ENCODE measurements around the gene ETFB. TPM values are rescaled to one million over a fixed set of nuclear protein-coding genes. Genes with fewer than 3 reads are reported as not detected.
A peak's percentile ranks its signal among the peaks of the same experiment; 100 is the strongest.

ETFB gene
- total RNA-seq, 1 donor, result 84.3 TPM

DNA sequence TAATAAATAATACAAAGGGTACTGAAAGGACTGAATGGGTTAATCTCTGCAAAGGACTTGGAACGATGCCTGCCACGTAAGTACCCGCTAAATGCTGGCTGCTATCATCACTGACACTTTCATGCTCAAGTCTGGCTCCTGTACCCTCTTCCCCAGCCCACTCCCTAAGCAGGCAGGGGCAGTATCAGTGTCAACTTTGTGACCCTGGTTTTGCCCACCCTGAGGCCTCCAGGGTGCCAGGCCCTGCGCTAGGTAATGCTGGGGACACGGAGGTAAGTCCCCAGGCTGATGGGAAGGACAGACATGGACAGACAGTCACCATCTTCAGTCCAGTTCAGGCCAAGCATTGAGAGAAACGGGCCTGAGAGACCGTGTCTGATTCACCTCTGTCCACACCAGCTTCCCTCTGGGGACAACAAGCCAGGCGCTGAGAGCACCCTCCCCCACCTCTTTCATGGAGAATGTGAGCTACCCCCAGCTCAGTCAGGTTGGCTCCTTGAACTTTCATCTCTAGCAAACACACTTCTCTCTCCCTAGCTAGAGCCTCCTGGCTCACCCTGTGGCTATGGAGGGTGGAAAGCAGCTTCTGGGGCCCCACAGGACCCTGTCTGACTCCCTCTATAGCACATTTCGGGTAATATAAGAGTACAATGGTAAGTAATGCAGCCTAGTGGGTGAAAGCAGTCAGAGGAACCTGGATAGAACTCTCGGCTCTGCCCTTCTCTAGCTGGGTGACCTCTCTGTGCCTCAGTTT, 800 bp downstream of the ETFB start:
- H4K20me1 ChIP-seq (ENCODE audit: insufficient read depth, low read length), result no peaks in the 10 kb centered on the region
- peak; percentile 76 for DNase-seq (ENCODE audit: insufficient read length, low spot score, missing footprints)
- peak overlapping the region; percentile 99 for H3K4me3 ChIP-seq (ENCODE audit: insufficient read depth, low read length)
- no peaks in the 10 kb centered on the region for H3K27me3 ChIP-seq (ENCODE audit: insufficient read depth, low read length)
- H2AFZ ChIP-seq (ENCODE audit: low read length), result peak overlapping the region; percentile 85
- H3K27ac ChIP-seq (ENCODE audit: low read depth, low read length), result peak overlapping the region; percentile 98
- no peaks in the 10 kb centered on the region for H3K9me3 ChIP-seq (ENCODE audit: low read depth, low read length)
- peaks cover 42% of the 10 kb centered on the region for H3K79me2 ChIP-seq (ENCODE audit: insufficient read depth, low read length)
- peaks cover 42% of the 10 kb centered on the region for H3K4me1 ChIP-seq (ENCODE audit: insufficient read depth, low read length)
- H3K4me2 ChIP-seq (ENCODE audit: insufficient read depth, low read length), result peak overlapping the region; percentile 100
- TF ChIP-seq, protein P1, sequence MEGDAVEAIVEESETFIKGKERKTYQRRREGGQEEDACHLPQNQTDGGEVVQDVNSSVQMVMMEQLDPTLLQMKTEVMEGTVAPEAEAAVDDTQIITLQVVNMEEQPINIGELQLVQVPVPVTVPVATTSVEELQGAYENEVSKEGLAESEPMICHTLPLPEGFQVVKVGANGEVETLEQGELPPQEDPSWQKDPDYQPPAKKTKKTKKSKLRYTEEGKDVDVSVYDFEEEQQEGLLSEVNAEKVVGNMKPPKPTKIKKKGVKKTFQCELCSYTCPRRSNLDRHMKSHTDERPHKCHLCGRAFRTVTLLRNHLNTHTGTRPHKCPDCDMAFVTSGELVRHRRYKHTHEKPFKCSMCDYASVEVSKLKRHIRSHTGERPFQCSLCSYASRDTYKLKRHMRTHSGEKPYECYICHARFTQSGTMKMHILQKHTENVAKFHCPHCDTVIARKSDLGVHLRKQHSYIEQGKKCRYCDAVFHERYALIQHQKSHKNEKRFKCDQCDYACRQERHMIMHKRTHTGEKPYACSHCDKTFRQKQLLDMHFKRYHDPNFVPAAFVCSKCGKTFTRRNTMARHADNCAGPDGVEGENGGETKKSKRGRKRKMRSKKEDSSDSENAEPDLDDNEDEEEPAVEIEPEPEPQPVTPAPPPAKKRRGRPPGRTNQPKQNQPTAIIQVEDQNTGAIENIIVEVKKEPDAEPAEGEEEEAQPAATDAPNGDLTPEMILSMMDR (IDR thresholded peaks at IDR 0.05; ENCODE audit: extremely low read depth, low read depth, low read length), result peak; percentile 14
- no peaks in the 10 kb centered on the region for H3K36me3 ChIP-seq (ENCODE audit: insufficient read depth, low read length)

DNA sequence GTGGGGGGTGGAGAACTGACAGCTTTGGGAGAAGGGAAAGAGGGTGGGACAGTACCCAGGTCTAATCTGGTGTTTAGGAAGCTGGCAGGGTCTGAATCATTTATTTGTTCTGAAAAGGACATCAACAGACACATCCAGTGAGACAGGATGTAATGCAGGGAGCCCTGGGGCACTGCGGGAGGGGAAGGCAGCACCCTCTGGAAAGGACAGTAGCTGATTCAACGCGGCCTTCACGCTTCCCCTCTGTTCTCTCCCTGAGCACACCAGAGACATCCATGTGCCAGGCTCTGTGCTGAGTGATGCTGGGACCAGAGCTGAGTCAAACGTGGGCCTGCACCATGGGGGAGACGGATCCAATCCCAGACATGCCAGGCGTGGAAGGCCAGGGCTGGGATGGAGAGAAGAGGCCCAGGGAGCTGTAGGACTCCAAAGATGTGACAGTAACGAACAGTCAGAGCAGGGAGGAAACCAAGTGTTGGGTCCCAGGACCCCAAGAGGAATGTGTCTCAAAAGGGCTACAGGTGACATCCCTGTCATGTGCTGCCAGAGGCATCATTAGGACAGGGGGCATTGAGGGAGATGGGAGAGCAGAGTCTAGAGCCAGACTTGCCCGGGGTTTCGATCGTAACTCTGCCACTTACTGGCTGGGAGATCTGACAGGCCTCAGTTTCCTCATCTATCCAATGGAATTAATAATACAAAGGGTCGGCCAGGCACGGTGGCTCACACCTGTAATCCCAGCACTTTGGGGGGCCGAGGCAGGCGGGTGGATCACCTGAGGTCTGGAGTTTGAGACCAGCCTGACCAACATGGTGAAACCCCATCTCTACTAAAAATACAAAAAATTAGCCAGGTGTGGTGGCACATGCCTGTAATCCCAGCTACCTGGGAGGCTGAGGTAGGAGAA, 1.7 kb downstream of the ETFB start:
- no peaks in the 10 kb centered on the region for H3K36me3 ChIP-seq (ENCODE audit: insufficient read depth, low read length)
- no peak overlapping the region for H2AFZ ChIP-seq (ENCODE audit: low read length)
- H3K4me3 ChIP-seq (ENCODE audit: insufficient read depth, low read length), result no peak overlapping the region
- H3K27me3 ChIP-seq (ENCODE audit: insufficient read depth, low read length), result no peaks in the 10 kb centered on the region
- H3K9me3 ChIP-seq (ENCODE audit: low read depth, low read length), result no peaks in the 10 kb centered on the region
- H3K4me2 ChIP-seq (ENCODE audit: insufficient read depth, low read length), result peak overlapping the region; percentile 2
- no peak for DNase-seq (ENCODE audit: insufficient read length, low spot score, missing footprints)
- peak overlapping the region; percentile 94 for H3K27ac ChIP-seq (ENCODE audit: low read depth, low read length)
- H3K4me1 ChIP-seq (ENCODE audit: insufficient read depth, low read length), result peaks cover 47% of the 10 kb centered on the region
- TF ChIP-seq, protein P1 (IDR thresholded peaks at IDR 0.05; ENCODE audit: extremely low read depth, low read depth, low read length), result no peak
- H4K20me1 ChIP-seq (ENCODE audit: insufficient read depth, low read length), result no peaks in the 10 kb centered on the region
- H3K79me2 ChIP-seq (ENCODE audit: insufficient read depth, low read length), result peaks cover 42% of the 10 kb centered on the region

DNA sequence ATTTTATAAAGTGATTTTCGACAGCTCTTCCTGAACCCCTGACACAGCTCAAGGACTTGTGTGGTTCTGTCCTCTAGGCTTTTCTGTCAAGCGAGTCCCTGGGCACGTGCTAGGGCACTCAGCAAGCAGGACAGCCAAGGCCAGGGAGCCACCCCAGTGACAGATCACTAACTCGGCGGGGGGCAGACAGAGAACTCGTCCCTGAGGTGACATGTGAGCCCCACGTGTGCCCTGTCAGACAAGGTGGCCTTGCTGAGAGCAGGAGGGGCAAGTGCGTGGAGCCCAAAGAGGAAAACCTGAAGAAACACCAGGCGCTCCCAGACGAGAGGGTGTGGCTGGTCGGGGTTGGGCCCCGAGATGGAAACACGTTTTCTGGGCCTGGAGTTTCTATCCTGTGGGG, 4.9 kb downstream of the ETFB start:
- H3K4me3 ChIP-seq (ENCODE audit: insufficient read depth, low read length), result no peak overlapping the region
- peak; percentile 47 for DNase-seq (ENCODE audit: insufficient read length, low spot score, missing footprints)
- peaks cover 53% of the 10 kb centered on the region for H3K79me2 ChIP-seq (ENCODE audit: insufficient read depth, low read length)
- H3K4me2 ChIP-seq (ENCODE audit: insufficient read depth, low read length), result no peak overlapping the region
- H3K27ac ChIP-seq (ENCODE audit: low read depth, low read length), result no peak overlapping the region
- H3K9me3 ChIP-seq (ENCODE audit: low read depth, low read length), result no peaks in the 10 kb centered on the region
- H3K27me3 ChIP-seq (ENCODE audit: insufficient read depth, low read length), result no peaks in the 10 kb centered on the region
- TF ChIP-seq, protein P1 (IDR thresholded peaks at IDR 0.05; ENCODE audit: extremely low read depth, low read depth, low read length), result no peak
- peaks cover 5% of the 10 kb centered on the region for H4K20me1 ChIP-seq (ENCODE audit: insufficient read depth, low read length)
- no peak overlapping the region for H2AFZ ChIP-seq (ENCODE audit: low read length)
- peaks cover 45% of the 10 kb centered on the region for H3K4me1 ChIP-seq (ENCODE audit: insufficient read depth, low read length)
- no peaks in the 10 kb centered on the region for H3K36me3 ChIP-seq (ENCODE audit: insufficient read depth, low read length)

DNA sequence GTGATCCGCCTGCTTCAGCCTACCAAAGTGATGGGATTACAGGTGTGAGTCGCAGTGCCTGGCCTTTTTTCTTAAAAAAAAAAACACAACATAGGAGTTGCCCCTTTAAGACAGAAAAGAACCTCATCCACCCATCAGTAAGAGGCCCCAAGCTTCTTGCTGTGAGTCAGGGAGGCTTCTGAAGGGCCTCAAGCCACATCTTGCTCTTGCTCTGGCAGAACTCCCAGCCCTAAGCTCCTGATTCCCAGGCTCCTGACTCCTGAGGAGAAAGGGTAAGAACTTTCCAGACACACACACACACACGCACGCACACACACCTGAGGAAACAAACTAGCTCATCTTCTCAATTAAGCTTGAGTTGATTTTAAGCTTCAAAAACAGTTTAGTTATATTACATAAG, 6.9 kb downstream of the ETFB start:
- TF ChIP-seq, protein P1 (IDR thresholded peaks at IDR 0.05; ENCODE audit: extremely low read depth, low read depth, low read length), result no peak
- Histone ChIP-seq H2AFZ (ENCODE audit: low read length) (no peak overlapping the region), H3K36me3 (ENCODE audit: insufficient read depth, low read length) (no peaks in the 10 kb centered on the region), H3K4me3 (ENCODE audit: insufficient read depth, low read length) (no peak overlapping the region), H3K27me3 (ENCODE audit: insufficient read depth, low read length) (no peaks in the 10 kb centered on the region), H4K20me1 (ENCODE audit: insufficient read depth, low read length) (peaks cover 10% of the 10 kb centered on the region), H3K4me1 (ENCODE audit: insufficient read depth, low read length) (peaks cover 29% of the 10 kb centered on the region), H3K4me2 (ENCODE audit: insufficient read depth, low read length) (no peak overlapping the region), H3K9me3 (ENCODE audit: low read depth, low read length) (no peaks in the 10 kb centered on the region), H3K79me2 (ENCODE audit: insufficient read depth, low read length) (peaks cover 45% of the 10 kb centered on the region), H3K27ac (ENCODE audit: low read depth, low read length) (peak overlapping the region; percentile 60)
- peak; percentile 95 for DNase-seq (ENCODE audit: insufficient read length, low spot score, missing footprints)
